GM21381 (cell line): ENCODE results near the gene ADAD1.

Experiments
- ATAC-seq: cut with Tn5 transposase; IDR thresholded peaks from one replicate; pipeline ENCODE4 v1.9.1; 2021; ENCODE audit warnings: mild to moderate bottlenecking, moderate library complexity; ENCODE audit not compliant: unreplicated experiment

ADAD1 gene

GRCh38 chr4:122453384-122453995 lies 74.7 kb downstream of the ADAD1 start:
- ATAC-seq, result no peak

- no peak for ATAC-seq
These were observed 77.7 kb downstream of the ADAD1 start, which contains the start of gene IL2 for GRCh38 chr4:122456231-122457116. TSS of gene IL2 (minus strand) at chr4:122456725. CDS start at chr4:122456440, 285 bp downstream.

GRCh38 chr4:122458625-122459024 lies 79.8 kb downstream of the ADAD1 start:
- peak; percentile 72 for ATAC-seq

GRCh38 chr4:122469457-122469856 lies 90.6 kb downstream of the ADAD1 start:
- ATAC-seq, result no peak

GRCh38 chr4:122475233-122475632 lies 96.4 kb downstream of the ADAD1 start:
- no peak for ATAC-seq

GRCh38 chr4:122476126-122476525 lies 97.3 kb downstream of the ADAD1 start:
- ATAC-seq, result no peak

GRCh38 chr4:122476745-122477144 lies 97.9 kb downstream of the ADAD1 start:
- no peak for ATAC-seq
